Measurements from ENCODE around the gene RAD51.

- no peak for TF ChIP-seq ZNF70 (CRISPR knock-in tag; IDR thresholded peaks at IDR 0.05)
- TF ChIP-seq CSDC2 (CRISPR knock-in tag; IDR thresholded peaks at IDR 0.05), result no peak
- TF ChIP-seq TCF4 (CRISPR knock-in tag; IDR thresholded peaks at IDR 0.05; ENCODE audit: borderline replicate concordance), result no peak
- no peak for TF ChIP-seq ZC3H10 (CRISPR knock-in tag; IDR thresholded peaks at IDR 0.05)
- TF ChIP-seq PATZ1 (CRISPR knock-in tag; IDR thresholded peaks at IDR 0.05; ENCODE audit: borderline replicate concordance), result no peak
- no peak for TF ChIP-seq GLIS3 (CRISPR knock-in tag; IDR thresholded peaks at IDR 0.05)
- no peak for TF ChIP-seq ZFP30 (CRISPR knock-in tag; IDR thresholded peaks at IDR 0.05)
- no peak for TF ChIP-seq CSRNP3 (CRISPR knock-in tag; IDR thresholded peaks at IDR 0.05)
- no peak for TF ChIP-seq TSHZ2 (CRISPR knock-in tag; IDR thresholded peaks at IDR 0.05)
- no peak for TF ChIP-seq ZNF8 (CRISPR knock-in tag; IDR thresholded peaks at IDR 0.05)
- no peak for TF ChIP-seq RARB (CRISPR knock-in tag; IDR thresholded peaks at IDR 0.05)
- TF ChIP-seq CREB5 (CRISPR knock-in tag; IDR thresholded peaks at IDR 0.05; ENCODE audit: low read depth), result no peak
- no peak for TF ChIP-seq ISL1 (CRISPR knock-in tag; IDR thresholded peaks at IDR 0.05)
- TF ChIP-seq ZNF565 (CRISPR knock-in tag; conservative IDR thresholded peaks at IDR 0.05; ENCODE audit: low read depth), result no peak
Observed at GRCh38 chr15:40691737-40692136, 3.2 kb upstream of the RAD51 start.

Data from SK-N-SH treated with all-trans-retinoic acid at 6 μM for 48 hours (cell line).